Measurements from ENCODE around the gene MCM7. TPM values are rescaled to one million over a fixed set of nuclear protein-coding genes. Genes with fewer than 3 reads are reported as not detected.

Gene MCM7
- total RNA-seq, 2 experiments from 2014 or later = 411 to 429 TPM

DNA sequence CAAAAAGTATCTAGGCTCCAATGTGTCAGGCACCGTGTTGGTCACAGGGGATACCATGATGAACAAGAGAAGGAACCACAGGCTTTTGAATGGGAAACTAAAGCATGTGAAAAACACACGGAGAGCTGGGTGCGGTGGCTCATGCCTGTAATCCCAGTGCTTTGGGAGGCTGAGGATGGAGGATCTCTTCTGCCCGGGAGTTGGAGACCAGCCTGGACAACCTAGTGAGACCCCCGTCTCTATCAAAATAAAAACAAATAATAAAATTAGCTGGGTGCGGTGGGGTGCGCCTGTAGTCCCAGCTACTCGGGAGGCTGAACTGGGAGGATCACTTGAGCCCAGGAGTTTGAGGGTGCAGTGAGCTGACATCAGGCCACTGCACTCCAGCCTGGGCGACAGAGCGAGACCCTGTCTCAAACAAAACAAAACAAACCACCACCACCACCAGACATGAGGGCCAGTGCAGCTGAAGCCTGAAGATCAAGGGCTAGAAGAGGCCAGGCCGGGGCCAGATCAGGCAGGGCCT is 13.0 kb downstream of the MCM7 start:
- DNase-seq (no peak), ATAC-seq (peak; percentile 3)
- Mint-ChIP-seq H3K27ac (peak overlapping the region; percentile 96), H3K4me1 (peaks cover 25% of the 10 kb centered on the region), H3K4me3 (peak overlapping the region; percentile 89), H3K27me3 (no peaks in the 10 kb centered on the region), H3K36me3 (ENCODE audit: low read depth) (peaks cover 34% of the 10 kb centered on the region), H3K9me3 (ENCODE audit: low read depth) (no peaks in the 10 kb centered on the region)
- CTCF ChIA-PET = interaction anchor here (0.7 to 1.8 kb wide), 3 partner anchors 14 to 198 kb away, joined by 3 to 6 read pairs (median 3); partner anchors contain the start of genes AP4M1 and MCM7
- POLR2A ChIA-PET = interaction anchor here (6.1 kb wide), 1 partner anchor 13 kb away, joined by 74 read pairs; the partner anchor contains the start of genes AP4M1 and MCM7
- intact Hi-C loops (cut with DNase I, micrococcal nuclease) = loop anchor here (1.0 to 10.0 kb wide), 10 partner anchors 31 to 787 kb away; partner anchors contain the start of genes TRIM4 (in 2 of the 2), BUD31 (in 1 of the 2), CNPY4 (in 1 of the 2) and MEPCE (in 1 of the 2)

DNA sequence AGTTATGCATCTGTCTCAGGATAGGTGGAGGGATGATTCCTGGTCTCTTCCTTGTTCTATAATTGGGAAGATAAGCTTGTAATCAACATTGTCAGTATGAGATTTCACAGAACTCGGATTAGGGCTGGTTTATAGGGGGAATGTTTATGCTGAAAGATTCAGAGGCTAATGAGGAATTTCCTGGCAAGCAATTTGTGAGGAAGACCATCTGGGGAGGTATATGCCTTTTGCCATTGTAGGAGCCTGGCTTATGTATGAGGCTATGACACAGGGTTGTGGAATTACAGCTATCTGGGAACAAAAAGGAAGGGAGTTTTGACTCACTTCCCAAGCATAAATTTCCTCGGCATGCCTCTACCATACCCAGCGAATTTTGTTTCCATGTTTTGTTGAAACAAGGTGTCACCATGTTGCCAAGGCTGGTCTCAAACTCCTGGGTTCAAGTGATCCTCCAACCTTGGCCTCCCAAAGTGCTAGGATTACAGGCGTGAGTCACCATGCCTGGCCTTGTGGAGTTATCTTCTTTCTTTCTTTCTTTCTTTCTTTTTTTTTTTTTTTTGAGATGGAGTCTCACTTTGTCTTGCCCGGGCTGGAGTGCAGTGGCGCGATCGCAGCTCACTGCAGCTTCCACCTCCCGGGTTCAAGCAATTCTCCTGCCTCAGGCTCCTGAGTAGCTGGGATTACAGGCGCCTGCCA is 14.0 kb downstream of the MCM7 start:
- ChIA-PET CTCF (interaction anchor here (0.6 kb wide), 1 partner anchor 349 kb away, joined by 3 read pairs; no protein-coding TSS in a partner anchor), POLR2A (interaction anchor here (6.1 kb wide), 1 partner anchor 14 kb away, joined by 74 read pairs; the partner anchor contains the start of genes AP4M1 and MCM7)
- peak overlapping the region; percentile 13 for H3K4me3 Mint-ChIP-seq
- ATAC-seq (no peak), DNase-seq (no peak)
- no peaks in the 10 kb centered on the region for H3K9me3 Mint-ChIP-seq (ENCODE audit: low read depth)
- H3K27ac Mint-ChIP-seq = peak overlapping the region; percentile 9
- no peaks in the 10 kb centered on the region for H3K27me3 Mint-ChIP-seq
- H3K4me1 Mint-ChIP-seq = peaks cover 32% of the 10 kb centered on the region
- peaks cover 24% of the 10 kb centered on the region for H3K36me3 Mint-ChIP-seq (ENCODE audit: low read depth)
- intact Hi-C loops (cut with DNase I, micrococcal nuclease) = loop anchor here (5.0 to 10.0 kb wide), 5 partner anchors 172 to 788 kb away; partner anchors contain the start of genes BUD31 (in 1 of the 2), PDAP1 (in 1 of the 2), SRRT (in 1 of the 2) and TRIM4 (in 1 of the 2)

DNA sequence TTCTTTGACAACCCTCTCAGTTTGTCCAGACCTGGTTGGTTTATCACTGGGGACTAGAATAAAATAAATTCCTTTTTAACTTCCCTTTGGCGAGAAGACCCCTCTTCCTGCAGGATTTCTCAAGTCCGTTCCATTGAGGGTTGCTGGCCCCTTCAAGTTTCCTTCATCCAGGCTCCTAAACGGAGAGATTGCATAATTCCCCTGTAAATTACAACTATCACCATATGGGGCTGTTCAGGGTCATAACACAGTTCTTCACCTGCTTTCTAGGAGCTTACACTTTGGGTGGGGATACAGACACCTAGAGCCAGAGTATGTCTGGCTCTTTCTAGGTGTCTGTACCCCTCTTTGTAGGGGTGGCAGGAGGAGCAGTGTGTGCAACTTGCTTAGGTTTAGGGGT is 15.7 kb downstream of the MCM7 start:
- Mint-ChIP-seq H3K4me3 (no peak overlapping the region), H3K36me3 (ENCODE audit: low read depth) (peaks cover 13% of the 10 kb centered on the region), H3K27me3 (no peaks in the 10 kb centered on the region), H3K9me3 (ENCODE audit: low read depth) (no peaks in the 10 kb centered on the region), H3K4me1 (peaks cover 29% of the 10 kb centered on the region), H3K27ac (no peak overlapping the region)
- ChIA-PET CTCF (interaction anchor here (0.7 to 1.0 kb wide), 2 partner anchors 10 to 47 kb away, joined by 3 read pairs; no protein-coding TSS in a partner anchor), POLR2A (no interaction called here)
- intact Hi-C loops (cut with DNase I, micrococcal nuclease) = loop anchor here (5.0 to 10.0 kb wide), 5 partner anchors 171 to 789 kb away; partner anchors contain the start of genes BUD31 (in 1 of the 2), PDAP1 (in 1 of the 2), SRRT (in 1 of the 2) and TRIM4 (in 1 of the 2)
- DNase-seq (no peak), ATAC-seq (no peak)

DNA sequence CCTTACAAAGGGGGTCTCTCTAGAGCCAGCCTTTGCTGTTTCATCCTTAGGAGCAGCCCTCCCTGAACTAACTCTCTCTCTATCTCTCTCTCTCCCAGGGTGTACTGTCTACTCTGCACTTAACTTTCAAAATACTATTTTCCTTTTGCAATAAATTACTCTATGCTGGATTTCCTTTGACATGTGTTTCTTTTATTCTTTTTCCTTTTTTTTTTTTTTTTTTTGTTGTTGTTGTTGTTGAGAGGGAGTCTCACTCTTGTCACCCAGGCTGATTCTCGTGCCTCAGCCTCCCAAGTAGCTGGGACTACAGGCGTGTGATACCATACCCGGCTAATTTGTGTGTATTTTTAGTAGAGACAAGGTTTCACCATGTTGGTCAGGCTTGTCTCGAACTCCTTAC is 18.2 kb downstream of the MCM7 start:
- no peak for ATAC-seq
- intact Hi-C loops (cut with DNase I, micrococcal nuclease) = loop anchor here (5.0 to 10.0 kb wide), 8 partner anchors 44 to 792 kb away; partner anchors contain the start of genes MBLAC1 (in 1 of the 2), SRRT (in 1 of the 2), TRIM4 (in 1 of the 2) and ZKSCAN1 (in 1 of the 2)
- H3K9me3 Mint-ChIP-seq (ENCODE audit: low read depth) = no peaks in the 10 kb centered on the region
- CTCF ChIA-PET = interaction anchor here (0.6 to 1.4 kb wide), 12 partner anchors 8 to 525 kb away, joined by 3 to 13 read pairs (median 3); partner anchors contain the start of genes AP4M1, MCM7 and ZKSCAN1
- POLR2A ChIA-PET = interaction anchor here (0.6 to 1.1 kb wide), 6 partner anchors 11 to 211 kb away, joined by 3 to 11 read pairs (median 3); partner anchors contain the start of genes AP4M1, LAMTOR4, MBLAC1 and MCM7
- H3K27me3 Mint-ChIP-seq = no peaks in the 10 kb centered on the region
- H3K36me3 Mint-ChIP-seq (ENCODE audit: low read depth) = peaks cover 17% of the 10 kb centered on the region
- peak overlapping the region; percentile 85 for H3K27ac Mint-ChIP-seq
- H3K4me3 Mint-ChIP-seq = peak overlapping the region; percentile 87
- no peak for DNase-seq
- peaks cover 30% of the 10 kb centered on the region for H3K4me1 Mint-ChIP-seq

DNA sequence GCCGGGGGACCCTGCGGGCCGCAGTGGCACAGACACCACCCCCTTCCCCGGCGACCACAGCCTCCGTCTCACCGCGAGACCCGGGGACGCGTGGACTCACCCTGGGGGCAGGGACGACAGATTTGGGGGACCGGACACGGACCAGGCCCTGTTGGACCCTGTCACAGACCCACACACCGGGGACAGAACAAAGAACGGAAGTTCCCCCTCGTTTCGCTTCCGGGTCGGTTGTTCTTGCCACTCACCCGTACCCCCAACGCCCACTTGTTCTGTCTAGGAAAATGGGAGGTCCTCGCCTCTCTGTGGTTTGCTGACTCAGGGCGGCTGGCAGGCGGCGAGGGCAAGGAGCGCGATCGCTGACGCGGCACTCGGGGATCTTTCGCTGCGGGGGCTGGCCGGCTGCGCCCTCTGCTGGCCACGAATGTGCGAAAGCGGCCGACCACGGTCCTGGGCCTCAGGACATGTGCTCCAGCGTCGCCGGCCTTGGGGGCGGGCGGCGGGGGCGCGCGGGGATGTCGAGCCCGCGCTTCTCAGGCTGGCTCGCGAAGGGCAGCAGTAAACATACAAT is 19.6 kb downstream of the MCM7 start, which contains the start of gene ZNF3:
Gene ZNF3, minus strand, starts transcription at position 189 of the 568 bp plus-strand sequence. CDS start 4,366 bp downstream, outside the sequence.
- H3K36me3 Mint-ChIP-seq (ENCODE audit: low read depth) = peaks cover 23% of the 10 kb centered on the region
- intact Hi-C loops (cut with DNase I, micrococcal nuclease) = loop anchor here (1.0 to 10.0 kb wide), 22 partner anchors 19 to 793 kb away; partner anchors contain the start of genes AP4M1 (in 2 of the 2), MCM7 (in 2 of the 2), TRIM4 (in 2 of the 2) and ZKSCAN1 (in 2 of the 2)
- CTCF ChIA-PET = interaction anchor here (0.7 to 1.4 kb wide), 7 partner anchors 9 to 263 kb away, joined by 3 to 13 read pairs (median 3); partner anchors contain the start of genes AP4M1, MCM7 and TRIM4
- POLR2A ChIA-PET = interaction anchor here (1.1 kb wide), 1 partner anchor 12 kb away, joined by 3 read pairs; no protein-coding TSS in a partner anchor
- H3K4me1 Mint-ChIP-seq = peaks cover 25% of the 10 kb centered on the region
- no peaks in the 10 kb centered on the region for H3K9me3 Mint-ChIP-seq (ENCODE audit: low read depth)
- peak within 1 kb of the TSS; percentile 87 for H3K27ac Mint-ChIP-seq
- peak; percentile 99 for DNase-seq
- ATAC-seq = peak; percentile 83
- H3K27me3 Mint-ChIP-seq = no peaks in the 10 kb centered on the region
- H3K4me3 Mint-ChIP-seq = peak within 1 kb of the TSS; percentile 87

DNA sequence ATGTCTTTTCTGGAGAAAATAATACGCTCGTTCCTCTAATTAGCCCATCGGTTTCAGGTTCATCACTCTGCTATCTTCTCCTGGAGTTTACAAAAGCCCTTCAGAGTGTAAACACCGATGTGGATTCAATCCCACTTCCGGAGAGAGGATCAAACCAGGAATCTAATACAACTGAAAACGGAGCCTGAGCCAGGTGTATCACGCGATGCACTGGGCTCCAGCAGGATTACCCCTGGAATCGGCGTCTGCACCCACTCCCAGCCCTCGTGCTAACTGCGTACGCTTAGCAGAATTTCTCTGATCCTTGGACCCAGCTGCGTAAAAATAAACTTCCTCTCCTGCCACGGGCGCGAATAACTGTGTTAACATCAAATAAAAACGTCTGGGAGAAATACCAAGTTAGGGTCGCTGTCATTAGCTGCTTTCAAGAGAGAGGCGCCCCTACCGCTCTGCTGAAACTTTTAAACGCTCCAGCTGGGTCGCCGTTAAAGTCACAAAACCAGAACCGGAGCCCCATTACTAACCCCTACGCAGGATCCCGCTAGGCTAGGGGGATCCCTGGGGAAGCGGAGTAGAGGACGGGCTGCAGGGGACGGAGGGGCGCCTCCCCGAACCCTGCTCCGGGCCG is 20.2 kb downstream of the MCM7 start:
- ChIA-PET CTCF (interaction anchor here (0.7 to 1.2 kb wide), 3 partner anchors 29 to 127 kb away, joined by 3 read pairs; no protein-coding TSS in a partner anchor), POLR2A (interaction anchor here (0.8 kb wide), 1 partner anchor 672 kb away, joined by 4 read pairs; the partner anchor contains the start of gene BUD31)
- peak overlapping the region; percentile 87 for H3K27ac Mint-ChIP-seq
- H3K4me1 Mint-ChIP-seq = peaks cover 25% of the 10 kb centered on the region
- H3K4me3 Mint-ChIP-seq = peak overlapping the region; percentile 87
- H3K36me3 Mint-ChIP-seq (ENCODE audit: low read depth) = peaks cover 29% of the 10 kb centered on the region
- H3K9me3 Mint-ChIP-seq (ENCODE audit: low read depth) = no peaks in the 10 kb centered on the region
- intact Hi-C loops (cut with DNase I, micrococcal nuclease) = loop anchor here (1.0 to 10.0 kb wide), 22 partner anchors 20 to 794 kb away; partner anchors contain the start of genes AP4M1 (in 2 of the 2), MCM7 (in 2 of the 2), TRIM4 (in 2 of the 2) and ZKSCAN1 (in 2 of the 2)
- DNase-seq (no peak), ATAC-seq (no peak)
- no peaks in the 10 kb centered on the region for H3K27me3 Mint-ChIP-seq

DNA sequence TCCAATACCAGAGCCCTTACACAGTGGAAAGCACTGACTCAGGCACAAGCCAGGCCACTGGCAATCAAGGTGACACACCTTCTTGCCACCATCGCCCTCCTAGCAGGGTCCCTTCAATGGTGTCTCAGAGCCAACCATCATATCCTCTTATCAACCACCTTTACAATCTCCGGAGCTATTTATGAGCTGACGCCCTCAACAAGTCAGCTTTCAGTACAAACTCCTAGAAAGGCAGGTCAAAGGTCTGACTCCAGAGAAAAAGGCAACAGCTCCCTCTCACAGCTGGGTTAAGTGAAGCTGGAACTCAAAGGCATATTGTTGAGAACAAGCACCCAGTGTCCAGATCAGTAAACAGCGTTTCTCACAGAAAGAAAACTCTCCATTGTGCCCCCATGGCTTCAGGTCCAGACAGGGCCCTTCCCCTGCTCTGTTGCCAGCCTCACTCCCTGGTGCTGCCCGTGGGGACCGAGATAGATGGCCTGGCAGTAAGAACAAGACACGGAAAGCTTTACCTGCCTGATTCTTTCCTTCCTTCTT is 22.1 kb downstream of the MCM7 start:
- intact Hi-C loops (cut with DNase I, micrococcal nuclease) = no loop called here
- Mint-ChIP-seq H3K36me3 (ENCODE audit: low read depth) (peaks cover 48% of the 10 kb centered on the region), H3K4me3 (no peak overlapping the region)

DNA sequence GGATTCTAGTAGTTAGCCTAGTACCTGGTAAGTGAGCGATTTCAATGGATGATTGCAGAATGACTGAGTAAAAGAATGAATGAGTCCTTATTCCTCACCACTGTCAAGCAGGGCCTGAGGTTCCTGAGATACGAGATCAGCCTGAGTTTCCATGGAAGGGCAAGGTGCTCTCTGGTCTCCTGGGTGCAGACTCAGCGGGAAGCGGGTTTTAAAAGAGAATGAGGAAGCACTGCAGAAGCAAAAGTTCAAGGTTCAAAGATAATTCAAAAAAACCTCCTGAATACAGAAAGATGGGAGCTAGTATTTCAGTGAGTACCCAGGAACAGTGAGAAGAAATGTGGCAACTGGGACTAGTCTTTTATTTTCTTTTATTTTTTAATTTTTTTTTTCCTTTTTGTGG is 24.0 kb downstream of the MCM7 start:
- ATAC-seq = no peak
- Mint-ChIP-seq H3K4me1 (peaks cover 18% of the 10 kb centered on the region), H3K36me3 (ENCODE audit: low read depth) (peaks cover 66% of the 10 kb centered on the region), H3K4me3 (no peak overlapping the region), H3K27me3 (no peaks in the 10 kb centered on the region), H3K27ac (no peak overlapping the region), H3K9me3 (ENCODE audit: low read depth) (peaks cover 5% of the 10 kb centered on the region)
- CTCF ChIA-PET = interaction anchor here (0.8 kb wide), 1 partner anchor 164 kb away, joined by 3 read pairs; no protein-coding TSS in a partner anchor
- no peak for DNase-seq
- intact Hi-C loops (cut with DNase I, micrococcal nuclease) = no loop called here
- POLR2A ChIA-PET = interaction anchor here (0.6 kb wide), 1 partner anchor 372 kb away, joined by 4 read pairs; no protein-coding TSS in a partner anchor

More for the DNA sequence above, 22.1 kb downstream of the MCM7 start:
- Mint-ChIP-seq H3K4me1 (peaks cover 25% of the 10 kb centered on the region), H3K27me3 (no peaks in the 10 kb centered on the region), H3K27ac (peak overlapping the region; percentile 17), H3K9me3 (ENCODE audit: low read depth) (no peaks in the 10 kb centered on the region)
- ATAC-seq (no peak), DNase-seq (no peak)
- ChIA-PET POLR2A (no interaction called here), CTCF (interaction anchor here (0.6 kb wide), 1 partner anchor 60 kb away, joined by 3 read pairs; no protein-coding TSS in a partner anchor)

DNA sequence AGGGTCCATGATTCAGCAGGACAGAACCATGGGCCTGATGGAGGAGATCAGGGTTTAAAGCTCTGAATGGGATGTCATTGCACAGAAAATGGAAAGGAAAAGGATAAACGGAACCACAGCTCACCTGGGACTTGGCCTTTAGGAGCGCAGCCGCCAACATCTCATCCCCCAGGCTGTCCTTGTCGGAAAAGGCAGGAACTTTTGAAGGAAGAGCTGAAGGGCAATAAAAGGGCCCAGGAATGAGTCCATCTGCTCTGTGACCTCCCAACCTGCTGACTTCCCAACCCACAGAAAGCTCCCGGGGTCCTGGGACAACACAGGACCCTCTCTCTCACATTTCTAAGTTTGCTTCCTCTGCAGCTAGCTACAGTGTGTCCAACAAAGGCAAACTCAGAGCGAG is 25.8 kb downstream of the MCM7 start:
- DNase-seq (no peak), ATAC-seq (no peak)
- intact Hi-C loops (cut with DNase I, micrococcal nuclease) = no loop called here
- Mint-ChIP-seq H3K4me1 (peaks cover 12% of the 10 kb centered on the region), H3K9me3 (ENCODE audit: low read depth) (peaks cover 23% of the 10 kb centered on the region), H3K27ac (no peak overlapping the region), H3K36me3 (ENCODE audit: low read depth) (peaks cover 79% of the 10 kb centered on the region), H3K27me3 (no peaks in the 10 kb centered on the region), H3K4me3 (no peak overlapping the region)
- CTCF ChIA-PET = interaction anchor here (0.6 to 0.8 kb wide), 2 partner anchors 22 to 134 kb away, joined by 3 to 4 read pairs; no protein-coding TSS in a partner anchor
- POLR2A ChIA-PET = interaction anchor here (0.6 kb wide), 1 partner anchor 44 kb away, joined by 4 read pairs; no protein-coding TSS in a partner anchor

DNA sequence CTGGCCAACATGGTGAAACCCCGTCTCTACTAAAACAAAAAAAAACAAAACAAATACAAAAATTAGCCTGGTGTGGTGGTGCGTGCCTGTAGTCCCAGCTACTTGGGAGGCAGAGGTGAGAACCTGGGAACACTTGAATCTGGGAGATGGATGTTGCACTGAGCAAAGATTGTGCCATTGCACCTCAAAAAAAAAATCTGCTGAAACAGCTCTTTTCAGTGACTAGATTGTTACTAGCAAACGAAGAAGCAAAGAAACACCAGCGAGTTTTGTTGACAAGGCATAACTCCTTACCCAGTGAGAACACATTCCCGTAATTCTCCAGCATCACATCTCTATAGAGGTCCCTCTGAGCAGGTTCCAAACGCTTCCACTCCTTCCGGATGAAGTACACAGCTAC is 26.4 kb downstream of the MCM7 start:
- no peak for ATAC-seq
- Mint-ChIP-seq H3K36me3 (ENCODE audit: low read depth) (peaks cover 81% of the 10 kb centered on the region), H3K27ac (no peak overlapping the region), H3K27me3 (no peaks in the 10 kb centered on the region), H3K9me3 (ENCODE audit: low read depth) (peaks cover 25% of the 10 kb centered on the region), H3K4me3 (no peak overlapping the region), H3K4me1 (peaks cover 7% of the 10 kb centered on the region)
- intact Hi-C loops (cut with DNase I, micrococcal nuclease) = no loop called here
- no peak for DNase-seq
- ChIA-PET CTCF (interaction anchor here (0.8 kb wide), 1 partner anchor 134 kb away, joined by 4 read pairs; no protein-coding TSS in a partner anchor), POLR2A (no interaction called here)
